K562 (cell line): Measurements from ENCODE around the gene C4orf36. TPM values are rescaled to one million over a fixed set of nuclear protein-coding genes. Genes with fewer than 3 reads are reported as not detected.

ENCODE experiments used
- ETV1 ChIP-seq: fragments of 450-650 bp; conservative IDR thresholded peaks from 2 replicates; pipeline ENCODE4 v1.6.1; 2016; ENCODE audit warnings: missing genetic modification characterization, control low read depth, low read depth, missing compliant biosample characterization
- FOXJ3 ChIP-seq: sonication (generic); formaldehyde crosslinking; IDR thresholded peaks from 2 replicates; pipeline ENCODE4 v1.4.0; 2020; ENCODE audit warnings: mild to moderate bottlenecking, missing genetic modification reagents
- HMG20B ChIP-seq: fragments of 250-450 bp; sonication (Bioruptor Pico); IDR thresholded peaks from 2 replicates; pipeline ENCODE4 v1.5.0; 2021; ENCODE audit warnings: mild to moderate bottlenecking
- MTF1 ChIP-seq: fragments of 250-450 bp; sonication (Bioruptor Pico); IDR thresholded peaks from 2 replicates; pipeline ENCODE4 v1.9.0; 2021; ENCODE audit warnings: moderate library complexity, mild to moderate bottlenecking, inconsistent platforms, borderline replicate concordance
- NR2F6 ChIP-seq: fragments of 450-650 bp; formaldehyde crosslinking; IDR thresholded peaks from 2 replicates; pipeline ENCODE4 v1.4.0; 2020; ENCODE audit warnings: mild to moderate bottlenecking
- OTX1 ChIP-seq: fragments of 450-650 bp; formaldehyde crosslinking; IDR thresholded peaks from 2 replicates; pipeline ENCODE4 v1.4.0; 2022; ENCODE audit warnings: mild to moderate bottlenecking
- PYGO2 ChIP-seq: fragments of 450-650 bp; IDR thresholded peaks from 2 replicates; pipeline ENCODE4 v1.6.1; 2016; ENCODE audit warnings: mild to moderate bottlenecking, missing genetic modification characterization, moderate library complexity, missing compliant biosample characterization
- RBBP5 ChIP-seq: fragments of 200-600 bp; sonication (generic); IDR thresholded peaks from 2 replicates; pipeline ENCODE4 v1.6.1; 2012; ENCODE audit warnings: borderline replicate concordance, mild to moderate bottlenecking, low read length, control low read depth, inconsistent platforms; ENCODE audit not compliant: insufficient read depth, poor library complexity, severe bottlenecking
- RBFOX2 ChIP-seq: fragments of 200-400 bp; formaldehyde crosslinking; IDR thresholded peaks from 2 replicates; pipeline ENCODE4 v1.6.1; 2017; ENCODE audit warnings: low read depth, mild to moderate bottlenecking, low read length, moderate library complexity
- SAP30 ChIP-seq: fragments of 200-600 bp; sonication (generic); IDR thresholded peaks from 2 replicates; pipeline ENCODE4 v1.6.1; 2012; ENCODE audit warnings: borderline replicate concordance, low read depth, mild to moderate bottlenecking, moderate library complexity, low read length, control low read depth, inconsistent platforms; ENCODE audit not compliant: insufficient read depth, poor library complexity, severe bottlenecking
- SIN3B ChIP-seq: fragments of 450-650 bp; IDR thresholded peaks from 2 replicates; pipeline ENCODE4 v1.6.1; 2017; ENCODE audit warnings: low read depth, mild to moderate bottlenecking, moderate library complexity
- SMAD3 ChIP-seq: fragments of 450-650 bp; formaldehyde crosslinking; conservative IDR thresholded peaks from 2 replicates; pipeline ENCODE4 v1.4.0; 2020; ENCODE audit warnings: mild to moderate bottlenecking
- XRCC4 ChIP-seq: IDR thresholded peaks from one replicate; pipeline ENCODE4 v1.6.1; 2011; ENCODE audit not compliant: insufficient read depth, insufficient read length; ENCODE audit errors: extremely low read depth
- ZFP1 ChIP-seq: fragments of 450-650 bp; formaldehyde crosslinking; IDR thresholded peaks from 2 replicates; pipeline ENCODE4 v1.4.0; 2020; ENCODE audit warnings: mild to moderate bottlenecking, mixed read lengths
- ZKSCAN3 ChIP-seq: fragments of 250-450 bp; sonication (Bioruptor Pico); IDR thresholded peaks from 2 replicates; pipeline ENCODE4 v1.4.0; 2020
- ZNF311 ChIP-seq: fragments of 250-450 bp; sonication (Bioruptor Pico); IDR thresholded peaks from 2 replicates; pipeline ENCODE4 v1.4.0; 2020; ENCODE audit warnings: mild to moderate bottlenecking, moderate library complexity
- ZNF384 ChIP-seq: IDR thresholded peaks from 2 replicates; pipeline ENCODE4 v1.6.1; 2012; ENCODE audit warnings: low read depth, low read length, improper control_type of control experiment
- ZNF551 ChIP-seq: fragments of 250-450 bp; sonication (Bioruptor Pico); IDR thresholded peaks from 2 replicates; pipeline ENCODE4 v1.5.0; 2021; ENCODE audit warnings: mild to moderate bottlenecking, moderate library complexity
- polyA plus RNA-seq, 8 experiments: library from polyadenylated mRNA; depleted of rRNA in 4 of 8; stranded (reverse) in 5 of 8; unstranded in 3 of 8; fragments of >200 nt; fragmentation: Nextera tagmentation in 2 of 8; fragmentation: Illumina TruSeq in 1 of 8; extraction: Ambion mirVana in 2 of 8; extraction: Trizol in 1 of 8; gene quantifications; 2 replicates each; pipeline versions ENCODE4 v1.2.1 to v1.2.3, GENCODE V29; 2011 to 2014; ENCODE audit warnings: inconsistent platforms in 1 of 8, missing spikeins in 1 of 8
- total RNA-seq, 7 experiments: library from RNA; depleted of rRNA in 6 of 7; stranded (reverse); fragments of >200 nt in 6 of 7; fragmentation: Illumina TruSeq in 2 of 7; extraction: Trizol in 2 of 7; gene quantifications; 2 replicates each; pipeline versions ENCODE4 v1.2.1 to v1.2.3, GENCODE V29; 2011 to 2021; ENCODE audit warnings: low replicate concordance in 1 of 7
- TF ChIP-seq, protein P1 (sequence below): fragments of 200-800 bp; sonication (Bioruptor generic); IDR thresholded peaks from 2 replicates; pipeline ENCODE4 v1.6.1; 2016; ENCODE audit warnings: missing genetic modification characterization, missing compliant biosample characterization
- TF ChIP-seq, protein P2 (sequence below): fragments of 450-650 bp; formaldehyde crosslinking; IDR thresholded peaks from 2 replicates; pipeline ENCODE4 v1.4.0; 2020; ENCODE audit warnings: mild to moderate bottlenecking, moderate library complexity
- TF ChIP-seq, protein P3 (sequence below): fragments of 250-450 bp; sonication (Bioruptor Pico); IDR thresholded peaks from 2 replicates; pipeline ENCODE4 v1.5.0; 2020; ENCODE audit warnings: mild to moderate bottlenecking, borderline replicate concordance

The C4orf36 gene
- total and polyA plus RNA-seq, 9 of the 15 experiments (the other 6 are each of a cell fraction or from before 2014, with no cell fraction given): 0.14 to 0.45 (median 0.20) TPM; not detected in 5

DNA sequence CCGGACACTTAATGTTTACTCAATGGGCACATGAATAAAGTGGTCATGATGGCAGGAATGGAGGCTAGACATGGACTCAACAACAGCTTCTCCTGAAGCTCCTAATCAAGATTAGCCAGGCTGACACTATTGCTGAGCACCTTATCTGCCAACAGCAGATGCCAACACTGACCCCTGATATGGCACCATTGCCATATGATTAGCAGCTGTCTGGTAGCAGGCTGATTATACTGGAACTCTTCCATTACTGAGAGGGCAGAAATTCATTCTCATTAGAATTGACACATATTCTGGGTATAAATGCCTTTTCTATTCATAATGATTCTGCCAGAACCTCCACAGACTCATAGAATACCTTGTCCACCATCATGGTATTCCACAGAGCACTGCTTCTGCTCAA lies 24.2 kb upstream of the C4orf36 start (continued):
- TF ChIP-seq NR2F6: no peak
- TF ChIP-seq ETV1 (tag): no peak
- no peak for TF ChIP-seq ZNF551 (CRISPR knock-in tag)
- TF ChIP-seq ZNF311 (CRISPR knock-in tag): no peak
- TF ChIP-seq OTX1: no peak
- no peak for TF ChIP-seq RBFOX2
- TF ChIP-seq RBBP5: no peak
- TF ChIP-seq PYGO2 (tag): no peak
- TF ChIP-seq HMG20B (CRISPR knock-in tag): no peak
- TF ChIP-seq ZKSCAN3 (CRISPR knock-in tag): no peak
- TF ChIP-seq, protein P1, sequence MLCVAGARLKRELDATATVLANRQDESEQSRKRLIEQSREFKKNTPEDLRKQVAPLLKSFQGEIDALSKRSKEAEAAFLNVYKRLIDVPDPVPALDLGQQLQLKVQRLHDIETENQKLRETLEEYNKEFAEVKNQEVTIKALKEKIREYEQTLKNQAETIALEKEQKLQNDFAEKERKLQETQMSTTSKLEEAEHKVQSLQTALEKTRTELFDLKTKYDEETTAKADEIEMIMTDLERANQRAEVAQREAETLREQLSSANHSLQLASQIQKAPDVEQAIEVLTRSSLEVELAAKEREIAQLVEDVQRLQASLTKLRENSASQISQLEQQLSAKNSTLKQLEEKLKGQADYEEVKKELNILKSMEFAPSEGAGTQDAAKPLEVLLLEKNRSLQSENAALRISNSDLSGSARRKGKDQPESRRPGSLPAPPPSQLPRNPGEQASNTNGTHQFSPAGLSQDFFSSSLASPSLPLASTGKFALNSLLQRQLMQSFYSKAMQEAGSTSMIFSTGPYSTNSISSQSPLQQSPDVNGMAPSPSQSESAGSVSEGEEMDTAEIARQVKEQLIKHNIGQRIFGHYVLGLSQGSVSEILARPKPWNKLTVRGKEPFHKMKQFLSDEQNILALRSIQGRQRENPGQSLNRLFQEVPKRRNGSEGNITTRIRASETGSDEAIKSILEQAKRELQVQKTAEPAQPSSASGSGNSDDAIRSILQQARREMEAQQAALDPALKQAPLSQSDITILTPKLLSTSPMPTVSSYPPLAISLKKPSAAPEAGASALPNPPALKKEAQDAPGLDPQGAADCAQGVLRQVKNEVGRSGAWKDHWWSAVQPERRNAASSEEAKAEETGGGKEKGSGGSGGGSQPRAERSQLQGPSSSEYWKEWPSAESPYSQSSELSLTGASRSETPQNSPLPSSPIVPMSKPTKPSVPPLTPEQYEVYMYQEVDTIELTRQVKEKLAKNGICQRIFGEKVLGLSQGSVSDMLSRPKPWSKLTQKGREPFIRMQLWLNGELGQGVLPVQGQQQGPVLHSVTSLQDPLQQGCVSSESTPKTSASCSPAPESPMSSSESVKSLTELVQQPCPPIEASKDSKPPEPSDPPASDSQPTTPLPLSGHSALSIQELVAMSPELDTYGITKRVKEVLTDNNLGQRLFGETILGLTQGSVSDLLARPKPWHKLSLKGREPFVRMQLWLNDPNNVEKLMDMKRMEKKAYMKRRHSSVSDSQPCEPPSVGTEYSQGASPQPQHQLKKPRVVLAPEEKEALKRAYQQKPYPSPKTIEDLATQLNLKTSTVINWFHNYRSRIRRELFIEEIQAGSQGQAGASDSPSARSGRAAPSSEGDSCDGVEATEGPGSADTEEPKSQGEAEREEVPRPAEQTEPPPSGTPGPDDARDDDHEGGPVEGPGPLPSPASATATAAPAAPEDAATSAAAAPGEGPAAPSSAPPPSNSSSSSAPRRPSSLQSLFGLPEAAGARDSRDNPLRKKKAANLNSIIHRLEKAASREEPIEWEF (CRISPR knock-in tag): no peak
- no peak for TF ChIP-seq ZFP1 (CRISPR knock-in tag)
- TF ChIP-seq, protein P2, sequence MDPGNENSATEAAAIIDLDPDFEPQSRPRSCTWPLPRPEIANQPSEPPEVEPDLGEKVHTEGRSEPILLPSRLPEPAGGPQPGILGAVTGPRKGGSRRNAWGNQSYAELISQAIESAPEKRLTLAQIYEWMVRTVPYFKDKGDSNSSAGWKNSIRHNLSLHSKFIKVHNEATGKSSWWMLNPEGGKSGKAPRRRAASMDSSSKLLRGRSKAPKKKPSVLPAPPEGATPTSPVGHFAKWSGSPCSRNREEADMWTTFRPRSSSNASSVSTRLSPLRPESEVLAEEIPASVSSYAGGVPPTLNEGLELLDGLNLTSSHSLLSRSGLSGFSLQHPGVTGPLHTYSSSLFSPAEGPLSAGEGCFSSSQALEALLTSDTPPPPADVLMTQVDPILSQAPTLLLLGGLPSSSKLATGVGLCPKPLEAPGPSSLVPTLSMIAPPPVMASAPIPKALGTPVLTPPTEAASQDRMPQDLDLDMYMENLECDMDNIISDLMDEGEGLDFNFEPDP (CRISPR knock-in tag): no peak
- TF ChIP-seq FOXJ3 (CRISPR knock-in tag): no peak
- TF ChIP-seq, protein P3, sequence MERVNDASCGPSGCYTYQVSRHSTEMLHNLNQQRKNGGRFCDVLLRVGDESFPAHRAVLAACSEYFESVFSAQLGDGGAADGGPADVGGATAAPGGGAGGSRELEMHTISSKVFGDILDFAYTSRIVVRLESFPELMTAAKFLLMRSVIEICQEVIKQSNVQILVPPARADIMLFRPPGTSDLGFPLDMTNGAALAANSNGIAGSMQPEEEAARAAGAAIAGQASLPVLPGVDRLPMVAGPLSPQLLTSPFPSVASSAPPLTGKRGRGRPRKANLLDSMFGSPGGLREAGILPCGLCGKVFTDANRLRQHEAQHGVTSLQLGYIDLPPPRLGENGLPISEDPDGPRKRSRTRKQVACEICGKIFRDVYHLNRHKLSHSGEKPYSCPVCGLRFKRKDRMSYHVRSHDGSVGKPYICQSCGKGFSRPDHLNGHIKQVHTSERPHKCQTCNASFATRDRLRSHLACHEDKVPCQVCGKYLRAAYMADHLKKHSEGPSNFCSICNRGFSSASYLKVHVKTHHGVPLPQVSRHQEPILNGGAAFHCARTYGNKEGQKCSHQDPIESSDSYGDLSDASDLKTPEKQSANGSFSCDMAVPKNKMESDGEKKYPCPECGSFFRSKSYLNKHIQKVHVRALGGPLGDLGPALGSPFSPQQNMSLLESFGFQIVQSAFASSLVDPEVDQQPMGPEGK (CRISPR knock-in tag): no peak
- TF ChIP-seq XRCC4: no peak
- no peak for TF ChIP-seq MTF1
- TF ChIP-seq SMAD3 (CRISPR knock-in tag): no peak
- no peak for TF ChIP-seq SAP30
- TF ChIP-seq SIN3B: no peak
- TF ChIP-seq ZNF384: no peak
